GM19395 (cell line): Measurements from ENCODE around the gene ITGB4.
"Not testable (repeated sequence)": the region's sequence is repeated elsewhere in the genome, so short reads cannot be mapped to it uniquely, and the experiment has no call there.

Experiments used
- ATAC-seq: cut with Tn5 transposase; IDR thresholded peaks from one replicate; pipeline ENCODE4 v1.9.1; 2021; ENCODE audit warnings: mild to moderate bottlenecking, moderate library complexity; ENCODE audit not compliant: unreplicated experiment

ITGB4 gene

DNA sequence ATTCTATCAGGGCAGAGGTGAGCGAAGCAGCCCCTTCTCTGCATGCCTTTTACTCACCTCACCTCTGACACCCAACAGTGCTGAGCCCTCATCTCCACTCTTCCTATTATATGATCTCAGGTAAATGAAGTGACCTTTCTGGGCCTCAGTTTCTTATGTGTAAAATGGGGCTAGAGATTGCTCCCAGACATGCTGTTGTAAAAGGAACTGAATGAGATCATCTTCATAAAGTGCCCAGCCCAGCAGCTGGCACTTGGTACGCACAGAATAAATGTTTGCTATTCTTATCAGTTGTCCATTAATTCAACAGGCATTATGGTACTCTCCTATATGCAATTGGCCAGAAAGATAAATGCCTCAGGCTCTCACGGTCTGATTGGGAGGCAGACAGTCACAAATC lies 48.3 kb downstream of the ITGB4 start:
- ATAC-seq = no peak

DNA sequence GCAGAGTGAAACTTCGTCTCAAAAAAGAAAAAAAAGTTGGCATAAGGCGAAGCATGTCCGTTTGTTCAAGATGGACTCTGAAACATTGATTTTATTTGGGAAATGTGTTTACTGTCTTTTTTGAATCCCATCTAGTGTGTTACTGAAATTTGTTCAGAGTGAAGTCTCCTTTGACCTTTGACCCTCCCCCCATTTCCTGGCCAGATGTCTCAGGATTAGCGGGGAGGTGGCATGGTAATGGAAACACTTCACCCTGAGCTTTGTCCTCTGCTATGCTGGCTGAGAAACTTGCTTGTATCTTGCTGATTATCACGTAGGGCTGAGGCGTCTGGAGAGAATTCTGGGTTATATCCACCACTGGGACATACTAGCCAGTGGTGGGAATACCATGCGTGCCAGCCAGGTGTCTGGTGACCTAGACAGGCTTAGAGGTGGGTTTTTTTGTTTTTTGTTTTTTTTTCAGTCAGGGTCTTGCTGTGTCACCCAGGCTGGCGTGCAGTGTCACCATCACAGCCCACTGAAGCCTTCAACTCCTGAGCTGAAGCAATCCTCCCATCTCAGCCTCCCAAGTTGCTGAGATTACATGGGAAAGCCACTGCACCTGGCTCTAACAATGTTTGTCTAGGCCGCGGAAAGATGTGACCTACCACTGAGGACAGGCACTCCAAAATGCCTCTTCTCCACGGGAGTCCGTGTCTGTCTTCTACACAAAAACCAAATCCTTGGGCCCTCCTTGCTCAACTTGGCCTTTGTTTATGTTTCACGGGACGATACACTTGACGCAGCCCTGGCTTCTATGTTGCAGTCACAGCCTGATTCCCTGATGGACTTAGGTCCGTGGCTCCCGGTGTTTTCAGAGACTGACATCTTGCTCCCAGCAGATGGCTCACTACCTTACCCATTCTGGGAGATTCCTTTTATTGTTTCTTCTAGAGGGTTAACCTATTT lies 50.3 kb downstream of the ITGB4 start:
- no peak for ATAC-seq

- no peak for ATAC-seq
These were observed 52.0 kb downstream of the ITGB4 start for GRCh38 chr17:75773121-75773807.

DNA sequence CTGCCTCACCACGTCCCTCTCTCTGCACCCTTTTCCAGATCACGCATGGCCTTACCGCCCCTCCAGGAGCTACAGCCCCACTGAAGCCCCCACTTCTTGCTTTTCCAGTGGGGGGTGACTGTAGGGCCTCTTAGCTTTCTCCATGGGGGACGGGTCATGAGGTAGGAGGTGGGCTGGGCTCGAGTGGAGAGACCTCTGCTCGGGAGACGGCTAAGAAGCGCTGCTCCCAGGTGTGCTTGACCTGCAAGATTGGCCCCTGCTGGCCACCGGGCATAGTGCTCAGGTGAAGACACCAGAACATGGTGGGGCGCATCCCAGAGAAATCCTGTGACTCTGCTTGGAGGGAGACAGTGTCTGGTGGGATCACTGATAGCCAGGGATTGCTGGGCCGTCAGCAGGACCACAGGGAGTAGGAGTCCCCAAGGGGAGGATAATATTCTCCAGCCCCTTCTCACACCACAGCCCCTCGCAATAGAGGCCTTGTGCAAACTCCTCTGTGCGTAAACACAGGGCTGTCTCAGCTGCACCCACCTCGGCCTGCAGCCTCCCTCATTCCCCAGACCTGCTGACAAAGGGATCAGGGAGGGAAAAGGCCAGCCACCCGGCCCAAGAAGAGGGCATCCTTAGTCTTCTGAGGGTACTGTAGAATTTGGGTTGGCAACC lies 52.7 kb downstream of the ITGB4 start:
- no peak for ATAC-seq

- ATAC-seq = no peak
These were observed 53.3 kb downstream of the ITGB4 start for GRCh38 chr17:75774471-75774990.

- ATAC-seq = no peak
These were observed 53.9 kb downstream of the ITGB4 start for GRCh38 chr17:75774991-75775668.

DNA sequence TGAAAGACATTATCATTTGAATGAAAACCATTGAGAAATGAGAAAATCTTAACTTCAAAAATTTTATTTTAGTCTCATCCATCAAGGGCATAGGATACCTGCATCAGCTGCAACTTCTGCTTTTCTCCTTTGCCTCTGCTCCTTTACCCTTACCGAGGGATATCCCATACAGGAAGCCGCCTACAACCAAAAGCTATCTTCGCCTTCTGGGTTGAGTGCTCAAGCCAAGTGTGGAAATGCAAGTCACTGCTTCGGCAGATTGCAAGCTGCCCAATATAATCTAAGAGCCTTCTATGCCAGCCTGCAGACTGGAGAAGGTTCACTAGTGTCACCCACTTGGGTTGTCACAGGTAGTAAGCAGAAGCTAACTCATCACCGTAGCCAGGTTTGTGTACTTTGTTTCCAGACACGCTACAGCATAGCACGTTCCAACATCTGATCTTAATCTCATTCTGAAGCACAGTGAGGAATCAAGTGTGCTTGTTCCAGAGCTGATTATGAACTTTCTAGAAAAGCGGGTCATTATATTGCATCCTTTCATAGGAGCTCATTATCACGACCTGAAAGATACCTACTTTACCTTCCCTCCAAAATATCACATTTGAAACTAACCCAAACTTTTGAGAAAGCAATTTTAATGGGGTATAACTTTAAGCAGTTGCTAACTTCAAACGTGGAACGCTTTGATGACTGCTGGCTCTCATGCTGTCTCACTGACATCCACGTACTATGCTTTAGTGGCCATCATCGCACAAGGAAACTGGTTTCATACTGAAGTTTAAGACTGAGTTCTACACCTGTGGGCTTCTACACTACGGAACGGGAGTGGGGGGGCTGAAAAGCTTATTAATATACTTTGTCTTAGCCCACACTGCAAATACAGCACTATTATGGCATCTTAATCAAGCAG lies 55.4 kb downstream of the ITGB4 start:
- ATAC-seq = no peak

GRCh38 chr17:75777296-75777922 lies 56.1 kb downstream of the ITGB4 start:
- ATAC-seq = no peak

DNA sequence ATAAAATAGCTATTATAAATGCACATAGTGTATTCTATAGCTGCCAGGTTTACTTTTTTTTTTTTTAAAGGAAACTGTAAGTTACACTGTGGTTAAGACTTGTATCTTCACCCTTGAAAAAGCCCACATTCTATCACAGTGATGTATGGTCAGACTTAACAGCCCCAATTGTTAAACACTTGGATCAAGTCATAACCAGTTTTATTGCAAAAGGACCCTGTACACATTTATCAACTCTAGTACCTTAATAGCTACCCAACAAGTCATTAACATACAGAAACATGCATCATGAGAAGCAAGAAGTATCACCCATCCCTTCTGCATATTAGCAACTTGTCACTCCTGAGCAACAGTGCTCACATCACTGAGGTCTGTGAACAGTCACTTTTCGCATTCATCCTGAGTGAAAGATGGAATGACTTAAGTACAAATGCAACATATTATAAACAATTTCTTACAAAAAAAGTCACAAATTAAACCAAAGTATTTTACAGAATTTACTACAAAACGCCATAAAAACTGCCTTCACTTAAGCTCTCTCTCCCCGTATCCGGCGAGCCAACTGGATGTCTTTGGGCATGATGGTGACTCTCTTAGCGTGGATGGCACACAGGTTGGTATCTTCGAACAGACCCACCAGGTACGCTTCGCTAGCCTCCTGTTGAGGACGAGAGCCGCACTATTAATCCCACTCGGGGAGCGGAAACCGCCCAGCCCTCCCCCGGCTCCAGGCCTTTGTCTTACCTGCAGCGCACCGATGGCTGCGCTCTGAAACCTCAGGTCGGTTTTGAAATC lies 57.0 kb downstream of the ITGB4 start:
- ATAC-seq = not testable (repeated sequence)

GRCh38 chr17:75778861-75779249 lies 57.6 kb downstream of the ITGB4 start:
- ATAC-seq = peak; percentile 15

DNA sequence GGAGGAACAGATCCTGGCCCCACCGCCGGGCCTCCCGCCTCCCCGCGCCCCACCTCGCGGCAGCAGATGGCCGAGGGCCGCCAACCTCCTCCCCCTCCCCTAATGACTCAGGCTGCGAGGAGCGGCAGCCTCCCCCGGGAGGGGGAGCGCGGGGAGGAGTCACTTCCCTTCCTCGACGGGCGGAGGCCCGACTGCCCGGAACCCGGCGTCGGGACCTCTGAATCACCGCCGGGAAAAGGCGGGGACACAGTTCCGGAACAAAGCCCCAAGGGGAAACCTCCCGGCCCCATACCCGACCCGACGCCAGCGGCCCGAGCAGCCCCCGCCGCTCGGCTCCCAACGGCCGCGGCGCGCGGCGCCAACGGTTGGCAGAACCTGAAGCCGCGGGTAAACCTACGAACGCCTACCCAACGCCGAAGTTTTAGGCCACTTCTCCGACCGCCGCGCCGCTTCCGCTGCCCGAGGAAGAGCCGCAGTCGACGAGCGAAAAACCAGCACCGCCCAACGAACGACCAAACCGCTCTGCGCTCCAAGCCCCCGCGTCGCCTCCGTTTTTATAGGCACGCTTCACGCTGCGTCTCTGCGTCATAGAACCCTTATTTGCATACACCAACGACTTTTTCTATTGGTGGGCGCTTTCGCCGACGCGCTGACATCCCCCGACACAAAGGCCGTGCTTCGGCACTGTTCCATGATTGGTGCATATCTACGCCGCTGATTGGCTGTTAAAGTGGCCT lies 58.2 kb downstream of the ITGB4 start:
- peak; percentile 67 for ATAC-seq

GRCh38 chr17:75779987-75780889 lies 59.0 kb downstream of the ITGB4 start:
- ATAC-seq = no peak

DNA sequence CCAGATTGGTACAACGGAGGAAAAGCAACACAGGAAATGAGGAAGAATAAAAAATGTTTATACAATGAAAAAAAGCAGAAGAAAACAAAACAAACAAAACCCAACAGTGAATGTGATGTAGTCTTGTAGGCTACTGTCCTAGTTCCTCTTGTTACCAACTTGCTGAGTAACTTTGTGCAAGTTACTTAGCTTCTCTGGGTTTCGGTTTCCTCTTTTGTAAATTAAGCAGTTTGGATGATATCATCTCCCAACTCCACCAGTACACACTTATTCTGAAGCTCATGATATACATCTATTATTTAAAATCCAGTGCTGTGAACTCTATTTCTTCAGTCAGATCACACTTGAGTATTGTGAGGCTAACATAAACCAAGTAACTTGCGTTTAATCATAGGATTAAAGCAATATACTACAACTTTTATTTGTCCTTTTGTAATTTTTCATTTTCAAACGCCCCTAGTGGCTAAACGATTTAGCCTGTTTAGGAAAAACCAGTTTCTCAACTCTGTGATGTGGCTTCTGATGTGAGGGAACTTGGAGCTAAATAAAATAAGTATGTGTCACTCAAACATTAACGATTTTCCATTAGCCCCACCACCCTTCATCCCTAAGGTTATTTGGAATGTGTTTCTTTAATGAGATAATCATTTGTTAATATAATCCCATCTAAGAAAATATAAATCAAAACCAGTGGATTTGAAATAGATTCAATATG lies 62.0 kb downstream of the ITGB4 start:
- ATAC-seq = peak; percentile 19

GRCh38 chr17:75783803-75784472 lies 62.7 kb downstream of the ITGB4 start:
- peak; percentile 6 for ATAC-seq

- peak; percentile 60 for ATAC-seq
These were observed 63.3 kb downstream of the ITGB4 start, which contains the start of gene UNK for GRCh38 chr17:75784473-75785015. Gene UNK, plus strand, starts transcription at chr17:75784806. Its CDS starts 75 bp downstream, at chr17:75784881.
